ENCODE data around the gene GID8. TPM values are rescaled to one million over a fixed set of nuclear protein-coding genes. Genes with fewer than 3 reads are reported as not detected.

The GID8 gene
- total and polyA plus RNA-seq, 2 donors (not counting 1 experiment from before 2014, with no cell fraction given): 12.4 to 47.4 TPM

DNA sequence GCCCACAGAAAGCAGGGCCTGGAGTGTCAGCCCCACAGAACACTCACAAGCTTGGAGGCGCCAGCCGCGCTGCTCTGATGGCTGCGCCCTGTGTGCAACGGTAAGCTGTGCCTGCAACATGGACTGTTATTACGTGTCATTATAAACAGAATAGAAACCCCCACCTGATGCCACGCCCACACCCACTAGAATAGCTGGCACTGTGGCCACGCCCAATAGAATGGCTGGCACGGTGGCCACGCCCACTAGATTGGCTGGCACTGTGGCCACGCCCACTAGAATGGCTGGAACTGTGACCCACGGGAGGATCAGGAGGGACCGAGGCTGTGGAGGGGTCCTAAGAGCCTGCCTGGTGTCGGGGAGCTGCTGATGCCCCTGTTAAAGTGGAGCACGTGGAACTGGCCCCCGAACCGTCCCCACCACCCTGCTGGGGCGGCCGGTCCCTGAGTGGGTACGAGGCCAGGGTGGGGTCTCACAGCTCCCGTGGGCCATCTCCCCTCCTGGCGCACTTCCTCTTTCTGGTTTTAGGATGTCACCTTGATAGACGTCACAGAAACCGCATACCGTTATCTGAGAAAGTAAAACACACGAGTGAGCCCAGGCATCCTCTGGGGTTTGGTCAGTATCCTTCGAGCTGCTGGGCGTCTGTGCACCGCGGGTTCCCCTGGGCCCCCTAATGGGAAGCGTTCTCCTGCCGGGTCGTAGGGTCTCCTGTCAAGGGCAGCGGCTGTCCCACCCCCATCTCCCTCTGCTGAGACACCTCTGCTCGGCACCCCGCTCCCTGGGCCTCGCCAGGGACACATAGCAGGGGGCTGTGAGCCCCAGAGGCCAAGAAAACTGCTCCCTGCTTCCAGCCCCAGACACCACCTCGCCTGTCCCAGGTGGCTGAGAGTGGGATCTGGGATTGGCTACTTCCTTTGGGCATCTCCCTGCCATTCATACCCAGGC, 39.9 kb downstream of the GID8 start:
- Histone ChIP-seq H3K27me3 (replicated peaks in 1 of 4; ENCODE audit: control extremely low read depth in 1 of 4, control insufficient read depth in 3 of 4, insufficient read depth in 4 of 4, low read length in 3 of 4) (peaks cover 0 to 95% (median 53%) of the 10 kb centered on the region in 4 experiments), H3K4me3 (ENCODE audit: control extremely low read depth in 1 of 5, extremely low read depth in 1 of 5, insufficient read depth in 1 of 5, low read depth in 2 of 5, low read length in 4 of 5) (peak overlapping the region in 4 of 5 experiments; percentile 12 to 54 (median 35)), H3K79me2 (ENCODE audit: control insufficient read depth, insufficient read depth, low read length) (no peaks in the 10 kb centered on the region), H3K36me3 (replicated peaks in 1 of 2; ENCODE audit: control extremely low read depth in 1 of 2, control insufficient read depth in 1 of 2, extremely low read depth in 1 of 2, insufficient read depth in 2 of 2, low read length in 1 of 2) (no peaks in the 10 kb centered on the region), H2AFZ (ENCODE audit: insufficient read depth, low read depth, low read length, poor library complexity, severe bottlenecking) (peak overlapping the region; percentile 65), H3K9ac (ENCODE audit: low read length) (peak overlapping the region; percentile 54), H3K4me1 (ENCODE audit: control insufficient read depth in 2 of 2, insufficient read depth in 2 of 2, low read length in 2 of 2) (peaks cover 63 to 64% of the 10 kb centered on the region in 2 donors), H3K9me3 (ENCODE audit: control extremely low read depth in 1 of 3, control insufficient read depth in 2 of 3, insufficient read depth in 1 of 3, low read length in 2 of 3) (peaks cover 0 to 37% (median 0%) of the 10 kb centered on the region in 3 donors), H4K20me1 (ENCODE audit: control insufficient read depth, insufficient read depth, low read length, poor library complexity, severe bottlenecking) (peaks cover 7% of the 10 kb centered on the region), H3K27ac (ENCODE audit: low read length in 2 of 2) (no peak overlapping the region), H3K4me2 (replicated peaks; ENCODE audit: low read depth, low read length, poor library complexity, severe bottlenecking) (peak overlapping the region; percentile 86)
- intact Hi-C loops (cut with micrococcal nuclease): loop anchor here (1.0 to 5.0 kb wide), 3 partner anchors 24 to 856 kb away; partner anchors contain the start of gene LSM14B
- 15% methylated on average over 37 of the region's 38 CpGs for WGBS (ENCODE audit: insufficient coverage)
- peak; percentile 79 for ATAC-seq (ENCODE audit: low read depth)
- POLR2A ChIA-PET: interaction anchor here (0.8 to 1.4 kb wide), 5 partner anchors 23 to 543 kb away, joined by 3 to 8 read pairs (median 3); partner anchors contain the start of gene PPDPF
- peak overlapping the region; percentile 88 for H3K4me3 Mint-ChIP-seq
- no peak for TF ChIP-seq EZH2 (IDR thresholded peaks at IDR 0.05; ENCODE audit: borderline replicate concordance, insufficient read depth, low read depth, low read length, poor library complexity, severe bottlenecking)
- TF ChIP-seq, protein P1, sequence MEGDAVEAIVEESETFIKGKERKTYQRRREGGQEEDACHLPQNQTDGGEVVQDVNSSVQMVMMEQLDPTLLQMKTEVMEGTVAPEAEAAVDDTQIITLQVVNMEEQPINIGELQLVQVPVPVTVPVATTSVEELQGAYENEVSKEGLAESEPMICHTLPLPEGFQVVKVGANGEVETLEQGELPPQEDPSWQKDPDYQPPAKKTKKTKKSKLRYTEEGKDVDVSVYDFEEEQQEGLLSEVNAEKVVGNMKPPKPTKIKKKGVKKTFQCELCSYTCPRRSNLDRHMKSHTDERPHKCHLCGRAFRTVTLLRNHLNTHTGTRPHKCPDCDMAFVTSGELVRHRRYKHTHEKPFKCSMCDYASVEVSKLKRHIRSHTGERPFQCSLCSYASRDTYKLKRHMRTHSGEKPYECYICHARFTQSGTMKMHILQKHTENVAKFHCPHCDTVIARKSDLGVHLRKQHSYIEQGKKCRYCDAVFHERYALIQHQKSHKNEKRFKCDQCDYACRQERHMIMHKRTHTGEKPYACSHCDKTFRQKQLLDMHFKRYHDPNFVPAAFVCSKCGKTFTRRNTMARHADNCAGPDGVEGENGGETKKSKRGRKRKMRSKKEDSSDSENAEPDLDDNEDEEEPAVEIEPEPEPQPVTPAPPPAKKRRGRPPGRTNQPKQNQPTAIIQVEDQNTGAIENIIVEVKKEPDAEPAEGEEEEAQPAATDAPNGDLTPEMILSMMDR (IDR thresholded peaks at IDR 0.05): no peak
- peak; percentile 96 for DNase-seq
- CTCF ChIA-PET: interaction anchor here (0.7 to 1.6 kb wide), 7 partner anchors 10 to 182 kb away, joined by 3 to 4 read pairs (median 3); partner anchors contain the start of gene MRGBP
- peaks cover 51% of the 10 kb centered on the region for H3K4me1 Mint-ChIP-seq
- peak overlapping the region; percentile 91 for H3K27ac Mint-ChIP-seq
- H3K9me3 Mint-ChIP-seq (ENCODE audit: insufficient read depth): no peaks in the 10 kb centered on the region
- peaks cover 47% of the 10 kb centered on the region for H3K27me3 Mint-ChIP-seq
